GM19455 (cell line): ENCODE measurements around the gene C17orf67.

ENCODE experiments used
- ATAC-seq: cut with Tn5 transposase; IDR thresholded peaks from one replicate; pipeline ENCODE4 v1.9.1; 2021; ENCODE audit not compliant: unreplicated experiment

The C17orf67 gene

DNA sequence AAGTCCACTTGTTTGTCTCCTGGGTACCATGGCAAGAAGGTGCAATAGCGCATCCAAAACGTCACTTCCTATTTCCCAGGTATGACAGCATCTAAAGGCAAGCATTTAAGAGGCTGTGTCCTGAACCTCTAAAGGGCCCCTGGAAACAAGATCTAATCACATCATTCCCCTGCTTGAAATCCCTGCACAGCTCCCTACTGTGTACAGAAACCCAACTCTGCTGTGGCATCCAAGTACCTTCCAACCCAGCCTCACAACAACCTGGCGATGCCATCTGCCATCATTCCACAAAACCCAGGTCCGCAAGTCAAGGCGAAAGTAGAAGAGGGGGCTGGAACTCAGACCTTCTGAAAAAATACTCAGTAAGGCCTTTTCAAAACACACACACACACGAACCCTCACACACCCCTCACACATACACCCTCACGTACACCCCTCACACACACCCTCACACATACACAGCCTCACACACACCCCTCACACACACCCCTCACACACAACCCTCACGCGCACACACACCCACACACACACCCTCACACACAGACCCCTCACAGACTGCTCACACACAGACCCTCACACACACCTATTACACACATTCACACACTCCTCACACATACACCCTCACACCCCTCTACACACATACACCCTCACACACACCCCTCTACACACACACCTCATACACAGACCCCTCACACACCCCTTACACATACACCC, 24.5 kb downstream of the C17orf67 start:
- no peak for ATAC-seq

DNA sequence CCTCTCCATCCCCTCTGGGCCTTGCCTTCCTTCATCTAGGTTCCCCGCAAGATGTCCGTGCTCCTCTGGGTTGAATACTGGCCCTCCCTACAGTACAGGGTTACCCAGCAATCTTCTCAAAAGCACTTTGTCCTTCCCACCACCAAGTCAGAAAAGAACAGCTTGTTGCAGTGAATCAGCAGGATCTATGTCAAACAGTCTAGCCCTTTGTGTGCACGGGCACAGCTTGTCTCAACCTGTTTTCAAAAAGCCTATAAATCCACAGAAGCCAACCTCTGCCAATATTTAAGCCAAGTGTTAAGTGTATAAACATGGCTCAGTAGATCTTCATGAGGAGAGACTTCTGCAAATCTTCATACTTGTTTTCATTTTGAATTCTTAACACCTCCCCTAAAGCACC, 25.2 kb downstream of the C17orf67 start:
- no peak for ATAC-seq

DNA sequence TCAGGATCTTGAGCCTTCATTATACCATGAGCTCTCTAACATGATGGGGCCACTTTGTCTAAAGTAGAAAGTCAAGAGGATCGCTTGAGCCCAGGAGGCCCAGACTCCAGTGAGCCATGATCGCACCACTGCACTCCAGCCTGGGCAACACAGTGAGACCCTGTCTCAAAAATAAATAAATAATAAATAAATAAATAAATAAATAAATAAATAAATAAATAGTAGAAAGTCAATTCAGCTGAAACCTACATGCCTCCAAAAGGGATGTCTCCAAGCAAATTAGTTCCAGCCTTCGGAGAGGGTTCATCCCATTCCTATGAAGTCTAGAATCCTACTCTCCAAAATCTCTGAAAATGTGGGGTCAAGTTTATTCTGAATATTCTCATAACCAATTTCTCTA, 26.0 kb downstream of the C17orf67 start:
- ATAC-seq = no peak

DNA sequence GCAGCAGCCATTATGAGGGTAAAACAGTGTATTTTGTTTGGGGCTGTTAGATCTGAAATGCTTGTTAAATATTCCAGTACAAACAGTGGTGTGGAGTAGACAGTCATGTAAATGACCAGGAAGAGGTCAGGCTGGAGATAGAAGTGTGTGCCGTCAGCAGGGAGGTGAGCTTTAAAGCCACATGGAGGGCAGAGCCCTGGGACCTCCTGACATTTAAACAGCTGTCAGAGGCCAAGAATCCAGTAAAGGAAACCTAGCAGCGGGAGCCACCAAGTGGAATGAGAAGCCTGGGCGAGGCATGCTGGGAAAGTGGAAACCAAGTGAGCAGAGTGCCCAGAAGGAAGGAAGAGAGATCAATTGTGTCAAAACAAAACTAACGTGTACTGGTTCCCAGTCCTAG, 26.8 kb downstream of the C17orf67 start:
- no peak for ATAC-seq

DNA sequence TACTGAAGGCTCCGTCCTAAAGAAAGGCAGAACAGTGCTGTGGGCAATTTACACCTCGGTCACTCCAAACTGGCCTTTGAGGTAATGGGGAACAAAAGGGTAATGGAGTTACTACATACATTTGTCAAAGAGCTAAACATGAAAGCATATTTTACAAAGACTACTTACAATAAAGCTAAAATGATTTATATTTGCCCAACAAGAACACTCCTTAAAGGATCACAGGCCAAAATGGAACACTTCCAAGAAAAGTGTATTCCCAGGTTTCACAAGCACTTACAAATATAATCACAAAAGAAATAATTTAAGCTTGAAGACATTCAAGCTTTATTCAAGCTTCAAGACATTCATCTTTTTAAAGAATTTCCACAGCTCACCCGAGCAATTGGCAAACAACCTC, 29.3 kb downstream of the C17orf67 start:
- ATAC-seq = no peak

DNA sequence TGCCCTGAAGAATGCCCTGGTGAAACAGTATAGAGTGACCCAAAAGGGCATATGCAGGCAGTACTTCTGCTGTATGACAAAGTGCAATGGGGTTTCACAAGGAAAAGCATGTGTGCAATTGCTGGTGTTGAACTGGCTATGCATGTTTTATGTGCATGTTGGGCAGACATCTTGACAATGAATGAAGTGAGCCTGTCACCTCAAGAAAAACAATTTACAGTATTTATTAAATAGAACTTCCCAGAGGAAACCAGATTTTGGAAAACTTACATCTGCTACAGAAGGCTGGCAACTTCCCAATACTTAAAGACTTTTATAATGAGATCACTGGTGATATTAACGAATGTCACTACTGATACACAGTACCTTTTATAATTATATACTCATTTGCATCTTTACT, 30.6 kb downstream of the C17orf67 start:
- ATAC-seq = no peak

DNA sequence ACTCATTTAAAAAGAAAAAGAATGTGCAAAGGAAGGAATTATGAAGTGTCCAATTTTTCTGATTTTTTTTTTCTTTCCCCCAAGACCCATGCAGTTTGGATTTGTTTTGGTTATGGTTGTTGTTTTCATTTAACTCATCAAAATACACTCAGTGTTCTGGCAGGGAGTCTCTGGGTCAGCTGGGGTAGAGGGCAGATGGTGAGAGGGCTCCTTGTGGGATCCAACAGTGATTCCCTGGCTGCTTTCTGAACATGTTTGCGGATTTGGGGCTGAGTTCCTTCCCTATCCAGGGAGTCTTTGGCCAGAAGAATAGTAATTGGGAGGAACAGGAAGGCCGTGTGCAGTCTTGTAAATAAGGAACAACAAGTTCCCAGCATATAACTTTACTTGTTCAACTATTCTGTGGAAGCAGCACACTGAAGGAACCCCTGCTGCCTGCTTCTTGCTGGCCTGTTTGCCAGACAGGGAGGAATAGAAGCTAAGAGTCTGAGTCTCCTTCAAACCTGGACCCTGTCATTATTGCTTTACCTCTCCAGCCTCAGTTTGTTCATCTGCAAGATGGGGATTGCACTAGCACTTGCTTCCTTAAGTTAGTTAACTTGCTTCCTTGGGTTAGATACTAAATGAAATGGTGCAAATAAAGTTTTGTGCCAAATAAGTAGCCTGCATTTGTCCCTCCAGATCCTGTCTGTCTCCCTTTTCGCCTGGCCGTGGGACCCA, 32.1 kb downstream of the C17orf67 start:
- no peak for ATAC-seq

DNA sequence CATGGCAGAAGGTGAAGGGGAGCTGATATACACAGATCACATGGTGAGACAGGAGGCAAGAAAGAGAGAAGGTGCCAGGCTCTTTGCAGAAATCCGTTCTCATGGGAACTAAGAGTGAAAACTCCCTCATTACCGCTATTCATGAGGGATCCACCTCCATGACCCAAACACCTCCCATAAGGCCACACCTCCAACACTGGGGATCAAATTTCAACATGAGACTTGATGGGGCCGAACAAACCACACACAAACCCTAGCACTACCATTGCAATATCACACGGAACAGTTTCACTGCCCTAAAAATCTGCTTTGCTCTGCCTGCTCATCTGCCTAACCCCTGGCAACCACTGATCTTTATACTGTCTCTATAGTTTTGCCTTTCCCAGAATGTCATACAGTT, 34.8 kb downstream of the C17orf67 start:
- ATAC-seq = no peak

DNA sequence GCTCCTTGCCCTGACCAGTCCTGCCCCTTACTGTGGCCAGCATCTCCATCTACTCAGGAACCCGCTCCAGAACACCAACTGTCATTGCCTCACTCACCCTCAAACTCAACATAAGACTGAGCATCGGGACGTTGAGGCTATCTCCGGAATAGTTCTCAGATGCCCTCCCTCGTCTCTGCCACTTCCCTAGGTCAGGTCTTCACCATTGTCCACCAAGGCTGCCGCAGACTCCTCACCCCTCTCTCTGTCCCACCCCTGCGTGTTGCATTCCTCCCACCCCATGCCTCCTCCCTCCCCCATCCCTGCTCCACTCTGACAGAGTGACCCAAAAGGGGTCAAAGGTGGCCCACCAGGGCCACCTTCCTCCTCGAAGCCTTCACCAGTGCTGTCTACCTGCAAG, 37.2 kb downstream of the C17orf67 start:
- no peak for ATAC-seq

DNA sequence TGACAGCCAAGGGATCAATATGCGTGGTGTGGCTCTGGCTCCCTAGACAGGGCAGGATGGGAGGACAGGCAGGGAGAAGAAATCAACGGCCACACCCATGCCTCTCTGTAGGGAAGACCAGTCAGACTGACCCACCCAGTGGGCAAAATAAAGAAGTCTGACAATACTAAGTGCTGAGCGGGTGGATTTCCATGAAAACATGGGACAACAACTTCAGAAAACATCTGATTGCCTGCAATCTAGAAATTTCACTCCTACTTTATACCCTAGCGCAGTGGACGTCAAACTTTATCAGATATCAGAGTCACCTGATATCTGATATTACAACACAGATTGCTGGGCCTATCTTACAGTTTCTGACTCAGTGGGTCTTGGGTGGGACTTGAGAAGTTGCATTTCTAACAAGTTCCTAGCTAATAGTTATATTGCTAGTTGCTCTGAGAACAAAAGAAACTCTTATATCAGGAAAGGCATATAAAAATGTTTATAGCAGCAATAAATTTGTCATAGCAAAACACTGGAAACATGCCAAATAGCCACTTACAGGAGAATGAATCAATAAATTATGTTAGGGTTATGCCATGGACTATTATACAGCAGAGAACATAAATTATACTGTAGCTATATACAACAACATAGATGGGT, 38.4 kb downstream of the C17orf67 start:
- ATAC-seq = no peak

DNA sequence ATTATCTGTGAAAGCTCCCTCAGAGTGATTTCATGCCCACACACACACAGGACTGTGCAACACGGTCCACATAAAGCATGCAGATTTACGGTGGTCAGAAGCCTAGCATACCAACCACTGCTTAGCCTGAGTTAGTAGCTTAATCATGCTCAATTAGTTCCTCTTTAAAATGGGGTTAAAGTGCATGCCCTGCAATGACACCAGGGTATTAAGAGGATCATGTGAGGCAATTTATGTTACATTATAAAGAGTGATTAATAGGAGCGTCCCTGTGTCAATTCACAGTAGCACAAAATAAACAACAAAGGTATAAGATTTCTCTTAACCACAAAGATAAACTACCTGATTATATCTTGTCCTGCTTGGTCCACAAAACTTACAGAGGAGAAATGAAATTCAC, 39.8 kb downstream of the C17orf67 start:
- no peak for ATAC-seq

DNA sequence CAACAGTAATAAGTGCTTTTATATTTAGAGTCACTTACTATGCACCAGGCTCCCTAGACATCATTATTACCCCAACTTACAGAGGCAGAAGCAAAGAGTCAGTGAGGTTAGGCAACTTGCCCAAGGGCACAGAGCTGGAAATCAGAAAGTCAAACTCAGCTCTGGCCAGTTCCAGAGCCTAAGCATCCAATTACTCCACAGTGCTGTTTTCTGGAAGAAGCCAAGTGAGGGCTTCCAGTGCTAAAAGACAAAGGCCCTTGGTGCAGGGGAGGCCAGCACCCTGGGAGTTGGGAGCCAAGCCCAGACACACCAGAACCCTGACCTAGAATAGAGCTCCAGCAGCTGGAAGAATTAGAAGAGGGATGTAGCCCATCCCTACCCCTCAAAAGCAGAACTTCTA, 40.2 kb downstream of the C17orf67 start:
- no peak for ATAC-seq

DNA sequence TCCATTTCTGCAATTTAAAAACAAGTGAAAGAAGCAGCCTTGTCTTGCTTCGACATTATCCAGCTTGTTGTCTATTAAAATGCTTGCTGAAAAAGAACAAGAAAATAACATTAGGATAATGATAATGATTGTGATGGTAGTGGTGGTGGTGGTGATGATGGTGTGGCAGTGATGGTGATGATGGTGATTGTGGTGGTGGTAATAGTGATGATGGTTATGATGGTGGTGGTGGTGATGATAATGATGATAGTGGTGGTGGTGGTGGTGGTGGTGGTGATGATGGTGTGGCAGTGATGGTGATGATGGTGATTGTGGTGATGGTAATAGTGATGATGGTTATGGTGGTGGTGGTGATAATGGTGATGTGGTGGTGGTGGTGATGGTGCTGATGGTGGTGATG, 41.5 kb downstream of the C17orf67 start:
- ATAC-seq = no peak

DNA sequence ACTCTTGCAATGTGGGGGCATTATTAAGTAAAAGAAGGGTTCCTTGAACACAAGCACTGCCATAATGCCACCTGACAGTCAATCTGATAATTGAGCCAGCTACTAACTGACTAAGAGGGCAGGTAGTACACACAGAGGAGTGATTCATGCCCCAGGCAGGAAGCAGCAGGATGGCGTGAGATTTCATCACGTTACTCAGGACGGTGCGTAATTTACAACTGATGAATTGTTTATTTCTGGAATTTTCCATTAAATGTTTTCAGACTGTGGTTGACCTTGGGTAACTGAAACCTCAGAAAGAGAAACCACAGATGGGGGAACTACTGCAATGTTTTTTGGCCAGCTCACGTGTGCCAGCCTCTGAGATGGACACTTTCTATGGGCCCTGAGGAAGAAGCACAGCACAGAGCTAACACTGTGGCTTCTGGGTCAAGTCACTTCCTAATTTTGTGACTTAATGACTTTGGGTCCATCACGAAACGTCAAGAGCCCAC, 46.7 kb downstream of the C17orf67 start:
- peak; percentile 75 for ATAC-seq

DNA sequence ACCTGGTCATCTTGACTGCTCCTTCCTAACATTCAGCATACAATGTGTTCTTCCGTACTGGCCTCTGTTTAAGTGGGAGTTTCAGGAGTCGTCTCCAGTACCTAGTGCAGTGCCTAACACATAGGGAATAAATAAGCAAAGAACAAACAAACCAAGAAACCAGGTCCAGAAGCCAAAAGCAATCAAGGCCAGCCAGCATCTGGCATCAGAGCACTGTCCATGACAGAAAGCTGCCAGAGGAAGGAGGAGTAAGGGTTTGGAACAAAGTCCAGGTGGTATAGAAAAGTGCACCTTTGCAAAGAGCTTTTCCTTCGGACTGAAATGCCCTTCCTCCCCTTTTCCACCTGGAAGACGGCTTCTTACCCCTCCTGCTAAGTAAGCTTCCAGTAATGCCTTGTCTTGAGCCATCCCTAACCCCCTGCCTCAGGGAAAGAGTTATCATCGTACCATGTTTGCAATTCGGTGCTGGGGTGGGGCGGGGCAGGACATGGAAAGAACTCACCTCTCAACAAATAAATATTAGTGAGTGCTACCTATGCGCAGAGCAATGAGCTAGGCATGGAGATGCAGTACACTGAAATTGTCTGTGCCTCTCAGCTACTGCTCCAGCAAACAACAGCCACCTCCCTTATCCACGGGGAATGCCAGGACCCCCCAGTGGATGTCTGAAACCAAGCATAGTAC, 47.6 kb downstream of the C17orf67 start:
- no peak for ATAC-seq

DNA sequence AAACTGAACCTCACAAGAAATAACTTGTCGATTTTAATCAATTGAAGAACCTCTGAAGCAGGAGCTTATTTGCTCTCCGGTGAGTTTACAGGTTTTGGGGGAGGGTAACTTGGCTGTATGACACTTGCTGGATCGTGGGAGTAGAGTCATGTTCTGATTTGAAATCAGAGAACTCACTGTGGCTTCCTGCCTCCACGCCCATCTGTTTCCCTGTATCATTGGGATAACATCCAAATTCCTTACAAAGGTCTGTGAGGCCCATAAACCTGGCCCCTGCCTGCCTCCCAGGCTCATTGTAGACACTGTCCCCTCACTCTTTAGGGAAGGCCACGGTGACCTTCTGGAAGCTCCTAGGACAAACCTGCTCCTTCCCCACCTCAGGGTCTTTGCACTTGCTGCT, 48.3 kb downstream of the C17orf67 start:
- no peak for ATAC-seq

DNA sequence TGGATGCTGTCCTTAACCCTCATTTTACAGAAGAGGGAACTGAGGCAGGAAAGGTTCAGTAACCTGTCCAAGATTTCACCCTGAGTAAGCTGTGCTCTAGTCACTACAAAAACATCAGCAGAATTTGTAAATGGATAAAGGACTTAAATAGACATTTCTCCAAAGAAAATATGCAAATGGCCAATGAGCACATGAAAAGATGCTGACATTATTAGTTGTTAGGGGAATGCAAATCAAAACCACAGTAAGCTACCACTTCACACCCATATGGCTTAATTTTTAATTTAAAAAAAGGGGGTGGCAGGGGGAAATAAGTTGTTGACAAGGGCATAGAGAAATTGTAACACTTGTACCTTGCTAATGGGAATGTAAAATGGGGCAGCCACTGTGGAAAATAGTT, 51.4 kb downstream of the C17orf67 start:
- no peak for ATAC-seq

DNA sequence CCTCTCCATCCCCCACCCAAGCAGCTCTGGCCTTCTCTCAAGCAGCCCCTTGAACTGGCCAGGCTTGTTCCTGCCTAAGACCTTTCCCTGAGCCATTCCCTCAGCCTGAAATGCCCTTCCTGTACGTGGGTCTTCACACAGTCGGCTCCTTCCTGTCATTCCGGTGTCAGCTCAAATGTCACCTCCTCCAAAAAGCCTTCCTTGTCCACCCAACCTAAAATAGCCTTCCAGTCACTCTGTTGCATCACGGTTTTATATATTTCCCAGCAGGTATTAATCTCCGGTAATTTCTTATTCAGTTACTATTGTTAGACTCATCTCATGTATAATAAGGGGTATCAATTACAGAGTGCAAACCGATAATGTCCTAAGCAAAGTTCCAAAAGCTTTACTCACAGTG, 51.8 kb downstream of the C17orf67 start:
- ATAC-seq = no peak

DNA sequence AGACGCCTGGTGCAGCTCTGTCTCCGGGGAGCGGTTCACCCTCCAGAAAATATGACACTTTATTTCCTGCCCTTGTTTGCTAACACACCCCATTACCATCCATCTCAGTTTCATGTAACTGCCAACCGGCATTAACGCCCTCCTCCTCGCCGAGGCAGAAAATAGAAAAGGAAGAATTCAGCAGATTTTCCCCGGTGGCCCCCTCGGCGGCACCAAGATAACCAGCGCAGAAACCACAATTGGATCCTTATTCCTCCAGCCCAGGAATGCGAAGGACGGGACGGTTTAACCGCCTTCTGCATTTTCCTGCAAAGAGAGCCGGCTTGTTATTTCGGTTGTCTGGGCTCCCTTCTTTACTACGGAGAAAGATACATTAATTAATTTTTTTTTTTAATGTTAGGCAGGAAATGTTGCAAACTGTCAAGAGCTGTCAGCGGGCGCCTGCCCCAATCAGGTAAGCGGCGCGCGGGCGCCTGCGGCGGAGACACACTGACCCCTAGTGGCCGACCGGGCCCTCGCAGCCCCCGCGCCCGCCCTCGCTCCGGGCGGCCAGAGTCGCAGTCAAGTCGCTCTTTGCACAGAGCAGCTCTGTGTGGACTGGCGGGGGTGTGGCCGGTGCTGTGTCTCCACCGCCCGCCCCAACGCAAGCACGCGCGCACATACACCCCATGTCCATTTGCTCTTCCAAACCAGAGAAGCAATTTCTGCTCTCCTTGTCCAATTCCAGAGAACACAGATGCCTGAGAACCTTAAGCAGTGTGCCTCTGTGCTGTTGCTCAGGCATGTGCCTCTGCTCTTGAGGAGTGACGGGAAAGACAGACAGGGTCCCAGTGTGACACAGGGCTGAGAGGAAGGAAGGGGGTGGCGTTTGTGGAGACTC, 53.6 kb downstream of the C17orf67 start:
- peak; percentile 96 for ATAC-seq

DNA sequence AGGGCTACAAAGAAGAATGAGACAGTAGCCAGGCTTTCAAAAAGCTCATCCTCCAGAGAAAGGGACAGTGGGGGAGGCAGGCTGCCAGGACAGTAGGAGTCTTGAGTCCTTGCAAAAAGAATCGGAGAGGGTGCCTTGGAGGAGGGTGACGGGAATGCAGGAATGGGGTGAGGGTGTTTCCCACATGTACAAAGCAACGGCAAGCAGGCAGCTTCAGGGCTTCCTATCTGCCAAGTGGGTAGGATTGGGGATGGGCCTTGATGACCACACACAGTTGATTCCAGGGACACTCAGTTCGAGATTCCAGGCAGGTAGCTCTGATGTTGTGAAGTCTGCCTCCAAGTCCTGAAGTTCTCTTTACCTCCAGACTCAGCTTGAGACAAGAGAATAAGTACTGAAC, 54.4 kb downstream of the C17orf67 start:
- ATAC-seq = no peak

DNA sequence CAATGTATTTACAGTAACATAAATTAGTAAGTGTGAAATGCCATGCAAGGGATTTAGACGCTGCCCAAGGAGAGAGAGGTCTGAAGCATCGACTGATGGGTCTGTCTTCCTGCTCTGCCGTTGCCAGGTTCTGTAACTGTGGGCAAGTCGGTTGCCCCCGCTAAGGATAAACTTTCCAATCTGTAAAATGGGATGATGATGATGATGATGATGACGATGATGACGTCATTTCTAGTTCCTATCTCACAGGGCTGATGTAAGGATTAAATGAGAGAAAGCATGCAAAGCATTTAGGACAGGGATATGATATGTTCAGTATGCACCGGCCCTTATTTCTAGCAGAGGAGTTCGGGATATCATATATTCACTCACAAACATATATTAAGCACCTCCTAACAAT, 54.8 kb downstream of the C17orf67 start:
- ATAC-seq = no peak
